T-helper 9 cell (primary cell): ENCODE results near the gene USP11.
"Not testable (repeated sequence)": the region's sequence is repeated elsewhere in the genome, so short reads cannot be mapped to it uniquely, and the experiment has no call there.

Source experiments
- DNase-seq: peaks from one replicate; pipeline ENCODE4 v3.0.0-alpha.2; 2020

USP11 gene

DNA sequence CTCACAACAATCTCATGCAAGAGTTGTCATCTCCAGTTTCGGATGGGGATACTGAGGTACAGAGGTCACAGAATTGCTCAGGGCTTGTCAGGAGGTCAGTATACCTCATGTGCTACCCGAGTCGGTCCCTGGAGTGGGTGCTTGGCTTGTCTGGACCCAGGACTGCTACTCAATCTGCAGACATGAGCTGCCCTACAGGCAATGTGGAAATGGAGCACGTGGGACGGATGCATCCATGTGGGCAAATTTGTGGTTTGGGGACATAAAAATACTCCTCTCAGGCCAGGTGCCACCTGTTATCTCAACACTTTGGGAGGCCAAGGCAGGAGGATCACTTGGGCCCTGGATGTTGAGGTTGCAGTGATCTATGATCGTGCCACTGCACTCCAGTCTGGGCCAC, 15.8 kb downstream of the USP11 start:
- no peak for DNase-seq

DNA sequence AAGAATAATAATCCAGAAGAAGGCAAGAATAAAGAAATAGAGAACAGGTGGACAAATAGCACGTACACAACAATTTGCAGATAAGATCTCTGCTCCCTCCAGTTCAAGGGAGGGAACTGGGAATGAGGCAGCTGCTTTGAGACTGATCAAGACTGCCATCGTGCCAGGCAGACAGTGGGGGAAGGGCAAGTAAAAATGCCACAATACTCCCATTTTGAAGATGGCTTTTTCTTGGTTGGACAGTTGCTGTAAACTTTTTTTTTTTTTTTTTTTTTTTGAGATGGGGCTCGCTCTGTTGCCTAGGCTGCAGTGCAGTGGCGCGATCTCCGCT, 17.2 kb downstream of the USP11 start:
- no peak for DNase-seq

GRCh38 chrX:47257620-47258019, 24.8 kb downstream of the USP11 start:
- DNase-seq = not testable (repeated sequence)

DNA sequence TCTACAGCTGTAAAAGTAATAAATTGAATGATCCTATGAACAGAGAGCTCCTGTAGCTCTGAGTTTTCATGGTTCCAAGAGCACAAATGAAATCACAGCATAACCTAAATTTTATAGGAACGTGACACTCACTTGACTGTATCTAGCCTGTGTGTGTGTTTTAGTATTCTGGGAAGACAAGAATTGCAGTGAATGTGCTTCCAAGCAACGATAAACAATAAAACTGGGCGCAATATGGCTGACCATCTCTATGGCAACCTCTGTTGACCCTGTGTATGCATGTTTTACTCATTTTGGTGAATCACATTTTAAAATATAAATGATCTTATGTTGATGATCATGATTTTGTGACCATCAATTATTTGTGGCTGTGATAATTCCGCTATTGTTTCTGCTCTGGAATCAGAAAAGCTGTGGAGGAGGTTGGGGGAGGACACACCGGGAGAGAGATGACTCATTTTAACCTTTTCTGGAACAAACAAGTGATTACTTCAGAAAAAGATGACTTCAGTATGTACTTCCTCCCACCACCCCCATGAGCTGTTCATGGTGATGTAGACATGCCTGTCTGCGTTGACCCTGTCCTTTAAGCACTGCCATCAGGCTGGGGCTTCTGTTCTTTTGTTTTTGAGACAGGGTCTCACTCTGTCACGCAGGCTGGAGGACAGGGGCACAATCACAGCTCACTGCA, 31.8 kb downstream of the USP11 start:
- no peak for DNase-seq

DNA sequence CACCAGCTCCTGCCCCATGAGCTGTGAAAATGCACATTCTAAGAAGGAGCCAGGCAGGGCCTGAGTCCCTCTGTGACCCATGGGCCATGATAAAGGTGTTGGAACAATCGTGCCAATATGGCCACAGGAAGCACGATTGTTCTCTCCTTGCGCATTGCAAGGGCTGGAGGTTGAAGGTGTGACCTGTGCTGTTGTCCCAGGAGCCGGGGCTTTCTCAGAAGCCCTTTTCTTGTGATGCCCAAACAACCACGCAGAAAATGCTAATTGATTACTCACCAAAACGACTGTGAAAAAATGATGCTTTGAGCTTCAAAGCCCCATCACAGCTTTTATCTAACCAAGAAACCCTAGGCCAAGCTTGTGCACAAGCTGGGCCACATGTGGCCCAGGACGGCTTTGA, 33.8 kb downstream of the USP11 start:
- no peak for DNase-seq

DNA sequence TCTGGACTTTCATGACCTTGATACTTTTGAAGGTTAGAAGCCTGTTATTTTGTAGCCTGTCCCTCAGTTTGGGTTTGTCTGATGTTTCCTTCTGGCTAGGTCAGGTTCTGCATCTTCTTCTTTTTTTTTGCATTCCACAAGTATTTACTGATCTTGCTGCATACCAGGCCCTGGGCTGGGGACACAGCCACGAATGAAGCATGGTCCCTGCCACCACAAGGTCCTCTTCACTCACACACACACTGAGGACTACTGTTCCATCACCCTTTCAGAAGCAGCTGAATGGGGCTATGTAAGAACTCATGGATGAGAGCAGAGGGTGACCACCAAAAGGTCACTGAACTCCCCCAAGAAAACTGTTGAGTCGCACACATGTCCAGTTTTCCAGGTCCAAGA, 39.2 kb downstream of the USP11 start:
- no peak for DNase-seq

DNA sequence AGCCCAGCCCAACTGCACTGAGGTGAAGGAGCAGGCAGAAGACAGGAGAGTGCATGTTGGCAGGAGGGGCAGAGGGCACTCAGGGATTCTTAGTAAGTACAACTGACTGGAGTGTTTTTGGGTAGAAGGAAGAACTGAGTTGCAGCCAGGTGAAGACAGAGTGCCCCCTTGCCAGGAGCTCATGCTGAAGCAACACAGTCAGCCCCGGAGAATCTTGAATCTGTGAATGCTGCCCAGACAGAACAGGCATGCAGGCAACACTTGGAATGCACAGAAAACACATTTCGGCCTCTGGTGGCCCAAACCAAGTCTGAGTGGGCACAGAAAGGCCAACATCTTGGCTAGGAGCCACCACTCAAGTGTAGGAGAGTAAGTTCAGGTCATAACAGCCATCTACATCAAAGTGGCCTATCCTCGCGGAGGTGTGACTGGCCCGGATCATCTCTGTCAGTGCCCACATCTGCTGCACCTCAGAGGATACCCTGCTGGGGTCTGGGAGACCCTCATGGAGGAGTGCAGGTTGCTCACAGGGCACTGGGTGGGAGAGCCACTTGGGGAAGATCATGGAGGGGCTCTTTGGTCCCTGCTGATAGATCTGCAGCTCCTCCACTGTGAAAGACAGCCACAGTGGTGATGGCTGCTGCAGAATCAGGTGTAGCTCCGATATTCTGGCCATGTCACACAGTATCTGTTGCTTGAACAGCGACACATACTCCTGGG, 40.4 kb downstream of the USP11 start:
- DNase-seq = no peak

- no peak for DNase-seq
These were observed 45.9 kb downstream of the USP11 start for GRCh38 chrX:47278691-47279090.

GRCh38 chrX:47283015-47283771, 50.4 kb downstream of the USP11 start:
- DNase-seq = no peak

DNA sequence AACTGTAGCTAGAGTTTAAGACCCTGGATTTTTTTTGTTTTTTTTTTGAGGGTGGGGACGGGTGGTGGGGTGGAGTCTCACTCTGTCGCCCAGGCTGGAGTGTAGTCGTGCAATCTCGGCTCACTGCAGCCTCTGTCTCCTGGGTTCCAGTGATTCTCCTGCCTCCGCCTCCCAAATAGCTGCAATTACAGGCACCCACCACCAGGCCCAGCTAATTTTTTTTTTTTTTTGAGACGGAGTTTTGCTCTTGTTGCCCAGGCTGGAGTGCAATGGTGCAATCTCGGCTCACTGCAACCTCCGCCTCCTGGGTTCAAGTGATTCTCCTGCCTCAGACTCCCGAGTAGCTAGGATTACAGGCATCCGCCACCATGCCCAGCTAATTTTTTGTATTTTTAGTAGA, 51.8 kb downstream of the USP11 start:
- not testable (repeated sequence) for DNase-seq

GRCh38 chrX:47285836-47286320, 53.1 kb downstream of the USP11 start:
- DNase-seq = no peak

GRCh38 chrX:47293106-47293505, 60.3 kb downstream of the USP11 start:
- no peak for DNase-seq

DNA sequence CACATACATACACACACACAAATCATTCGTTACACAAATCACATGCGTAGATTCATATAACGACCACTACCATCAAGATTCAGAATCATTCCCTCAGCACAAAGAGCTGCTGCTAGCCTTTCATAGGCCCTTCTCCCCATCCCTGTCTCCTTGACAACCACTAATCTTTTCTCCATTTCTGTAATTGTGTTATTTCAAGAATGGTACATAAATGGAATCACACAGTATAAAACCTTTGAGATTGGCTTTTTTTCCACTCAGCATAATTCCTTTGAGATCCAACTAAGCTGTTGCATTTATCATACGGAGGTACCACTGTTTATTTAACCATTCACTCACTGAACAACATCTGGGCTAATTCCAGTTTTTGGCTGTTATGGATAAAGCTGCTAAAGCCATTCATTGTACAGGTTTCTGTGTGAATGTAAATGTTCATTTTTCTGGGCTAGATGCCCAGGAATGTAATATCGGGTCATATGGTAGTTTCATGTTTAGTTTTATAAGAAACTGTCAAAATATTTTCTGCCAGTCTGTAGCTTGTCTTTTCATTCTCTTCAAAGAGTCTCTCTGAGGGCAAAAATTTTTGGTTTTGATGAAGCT, 64.1 kb downstream of the USP11 start:
- DNase-seq = no peak

- DNase-seq = no peak
These were observed 65.1 kb downstream of the USP11 start for GRCh38 chrX:47297874-47298273.
